Natural killer cell treated with Interleukin-12 subunit alpha and Interleukin-12 subunit beta and Interleukin-15 and Interleukin-18, amount 100 ng/mL, for 72 hours (primary cell): ENCODE measurements around the gene IL17F. TPM values are rescaled to one million over a fixed set of nuclear protein-coding genes. Genes with fewer than 3 reads are reported as not detected.
"Not testable (repeated sequence)": the region's sequence is repeated elsewhere in the genome, so short reads cannot be mapped to it uniquely, and the experiment has no call there.

Experiments used
- ATAC-seq, 2 donors: fragments of 150-1000 bp; cut with Tn5 transposase in 1 of 2; sonication (Bioruptor Pico), chemical (Tn5 transposase) in 1 of 2; 2 replicates each; pipeline ENCODE4 v1.10.0; 2021
- DNase-seq: peaks from one replicate; pipeline ENCODE4 v3.0.0; 2022; ENCODE audit warnings: low spot score
- H3K27ac Mint-ChIP-seq, 2 donors: 1 replicate in 1 of 2; 2 replicates in 1 of 2; pipeline ENCODE4 v1.8.0; 2022; ENCODE audit warnings: mixed read lengths in 2 of 2, mild to moderate bottlenecking in 1 of 2, moderate library complexity in 1 of 2
- H3K27me3 Mint-ChIP-seq, 2 donors: 1 replicate in 1 of 2; 2 replicates in 1 of 2; pipeline ENCODE4 v1.8.0; 2022; ENCODE audit warnings: mixed read lengths in 2 of 2
- H3K36me3 Mint-ChIP-seq: one replicate; pipeline ENCODE4 v1.8.0; 2022; ENCODE audit warnings: mixed read lengths
- H3K4me1 Mint-ChIP-seq, 2 donors: 1 replicate in 1 of 2; 2 replicates in 1 of 2; pipeline ENCODE4 v1.8.0; 2022; ENCODE audit warnings: low read depth in 2 of 2, mixed read lengths in 2 of 2, mild to moderate bottlenecking in 1 of 2
- H3K4me3 Mint-ChIP-seq: one replicate; pipeline ENCODE4 v1.8.0; 2022; ENCODE audit warnings: mixed read lengths
- H3K9me3 Mint-ChIP-seq: 2 replicates; pipeline ENCODE4 v1.8.0; 2022; ENCODE audit warnings: mixed read lengths
- total RNA-seq, 2 donors: library from RNA; stranded (reverse); gene quantifications; one replicate each; pipeline ENCODE4 v1.2.3, GENCODE V29; 2022

Gene IL17F
- total RNA-seq, 2 donors from 2014 or later = 56.3 to 241 TPM

GRCh38 chr6:52200088-52200487 lies 44.2 kb downstream of the IL17F start:
- peaks cover 15% of the 10 kb centered on the region for H3K9me3 Mint-ChIP-seq
- H3K4me1 Mint-ChIP-seq, H3K4me3 Mint-ChIP-seq, DNase-seq, H3K27ac Mint-ChIP-seq, ATAC-seq: not testable (repeated sequence)
- peaks cover 38 to 51% of the 10 kb centered on the region in 2 donors for H3K27me3 Mint-ChIP-seq
- peaks cover 11% of the 10 kb centered on the region for H3K36me3 Mint-ChIP-seq

DNA sequence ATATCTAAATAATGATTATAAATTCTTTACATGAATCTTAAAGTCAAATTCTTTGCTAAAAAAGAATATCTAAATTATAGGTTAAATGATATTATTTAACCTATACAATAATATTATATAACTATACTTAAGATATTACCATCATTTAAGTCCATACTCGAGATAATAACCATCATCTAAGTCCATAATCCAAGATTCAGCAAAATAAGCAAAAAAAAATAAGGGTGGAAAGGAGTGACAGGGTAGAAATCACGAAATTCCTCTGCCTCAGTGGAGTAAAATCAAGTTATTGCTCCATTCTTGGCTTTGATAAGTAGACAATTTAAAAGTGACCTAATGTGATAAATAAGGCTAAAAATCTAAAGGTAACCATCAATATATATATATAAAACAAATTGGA lies 48.4 kb downstream of the IL17F start:
- Mint-ChIP-seq H3K27me3 (peaks cover 44 to 54% of the 10 kb centered on the region in 2 donors), H3K36me3 (peaks cover 11% of the 10 kb centered on the region), H3K27ac (no peak overlapping the region), H3K9me3 (peaks cover 9% of the 10 kb centered on the region), H3K4me1 (no peaks in the 10 kb centered on the region), H3K4me3 (no peak overlapping the region)
- DNase-seq (no peak), ATAC-seq (no peak)

- no peak for DNase-seq
- Mint-ChIP-seq H3K36me3 (no peaks in the 10 kb centered on the region), H3K9me3 (no peaks in the 10 kb centered on the region), H3K27me3 (peaks cover 51% of the 10 kb centered on the region in 2 donors), H3K27ac (no peak overlapping the region), H3K4me3 (no peak overlapping the region), H3K4me1 (no peaks in the 10 kb centered on the region)
- ATAC-seq = no peak
Measured at GRCh38 chr6:52191824-52192223, 52.5 kb downstream of the IL17F start.

DNA sequence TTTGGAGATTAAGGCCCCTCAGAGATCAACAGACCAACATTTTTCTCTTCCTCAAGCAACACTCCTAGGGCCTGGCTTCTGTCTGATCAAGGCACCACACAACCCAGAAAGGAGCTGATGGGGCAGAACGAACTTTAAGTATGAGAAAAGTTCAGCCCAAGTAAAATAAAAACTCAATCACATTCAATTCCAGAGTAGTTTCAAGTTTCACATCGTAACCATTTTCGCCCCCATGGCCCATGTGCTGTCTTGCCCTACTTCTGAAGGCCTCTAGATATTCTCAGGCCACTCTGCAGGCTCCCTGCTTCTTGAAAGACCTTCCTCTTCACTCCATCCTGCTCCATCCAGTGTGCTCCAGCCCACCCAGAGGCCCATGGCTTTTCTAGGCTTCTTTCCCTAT lies 53.9 kb downstream of the IL17F start:
- ATAC-seq = peak in 1 of 2 donors; percentile 52
- no peaks in the 10 kb centered on the region for H3K9me3 Mint-ChIP-seq
- peaks cover 0 to 6% of the 10 kb centered on the region in 2 donors for H3K4me1 Mint-ChIP-seq
- no peak for DNase-seq
- H3K27ac Mint-ChIP-seq = no peak overlapping the region
- H3K4me3 Mint-ChIP-seq = no peak overlapping the region
- H3K36me3 Mint-ChIP-seq = no peaks in the 10 kb centered on the region
- H3K27me3 Mint-ChIP-seq = peaks cover 59 to 62% of the 10 kb centered on the region in 2 donors

DNA sequence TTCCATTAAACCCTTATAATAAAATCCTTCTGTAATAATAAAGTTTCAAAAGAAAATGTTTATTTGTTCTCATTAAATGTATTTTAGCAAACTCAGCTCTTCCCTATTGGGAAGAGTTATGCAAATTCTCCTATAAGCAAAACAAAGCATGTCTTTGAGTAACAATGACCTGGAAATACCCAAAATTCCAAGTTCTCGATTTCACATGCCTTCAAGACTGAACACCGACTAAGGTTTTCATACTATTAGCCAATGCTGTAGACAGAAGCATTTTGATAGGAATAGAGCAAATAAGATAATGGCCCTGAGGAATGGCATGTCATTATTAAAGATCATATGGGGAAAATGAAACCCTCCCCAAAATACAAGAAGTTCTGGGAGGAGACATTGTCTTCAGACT lies 54.3 kb downstream of the IL17F start:
- no peaks in the 10 kb centered on the region for H3K9me3 Mint-ChIP-seq
- H3K27ac Mint-ChIP-seq = no peak overlapping the region
- H3K27me3 Mint-ChIP-seq = peaks cover 58 to 64% of the 10 kb centered on the region in 2 donors
- no peaks in the 10 kb centered on the region for H3K36me3 Mint-ChIP-seq
- H3K4me3 Mint-ChIP-seq = no peak overlapping the region
- DNase-seq = no peak
- peaks cover 0 to 6% of the 10 kb centered on the region in 2 donors for H3K4me1 Mint-ChIP-seq
- ATAC-seq = no peak

GRCh38 chr6:52187098-52187497 lies 57.2 kb downstream of the IL17F start:
- H3K36me3 Mint-ChIP-seq = no peaks in the 10 kb centered on the region
- H3K4me1 Mint-ChIP-seq = peaks cover 0 to 6% of the 10 kb centered on the region in 2 donors
- H3K27ac Mint-ChIP-seq = no peak overlapping the region
- ATAC-seq (no peak), DNase-seq (no peak)
- no peaks in the 10 kb centered on the region for H3K9me3 Mint-ChIP-seq
- no peak overlapping the region for H3K4me3 Mint-ChIP-seq
- peaks cover 68 to 78% of the 10 kb centered on the region in 2 donors for H3K27me3 Mint-ChIP-seq

Other genes with a start within 250 kb of the IL17F start
- gene PKHD1, start 156.9 kb downstream of the IL17F start, total RNA-seq = not detected
- under 1 TPM in 1 of 2 donors, not detected in 1; 0.22 TPM for gene IL17A, start 58.1 kb downstream of the IL17F start, total RNA-seq
- 100 to 1,000 TPM; 108 to 277 TPM for gene MCM3, start 40.2 kb upstream of the IL17F start, total RNA-seq
- gene PAQR8, start 117.7 kb upstream of the IL17F start, total RNA-seq = 1 to 10 TPM; 4.1 to 4.4 TPM
- 1 to 10 TPM; 4.0 to 5.5 TPM for gene EFHC1, start 175.8 kb upstream of the IL17F start, total RNA-seq